DMS114 treated with DMSO at 0.1 percent for 48 hours (cell line): ENCODE data around the gene NTN1.

Experiments
- DNase-seq: peaks from one replicate; lab custom pipeline; 2025; ENCODE audit not compliant: unreplicated experiment; lab: John Stamatoyannopoulos, UW

NTN1 gene

GRCh38 chr17:9187828-9188227, 166.5 kb downstream of the NTN1 start:
- DNase-seq, result no peak

DNA sequence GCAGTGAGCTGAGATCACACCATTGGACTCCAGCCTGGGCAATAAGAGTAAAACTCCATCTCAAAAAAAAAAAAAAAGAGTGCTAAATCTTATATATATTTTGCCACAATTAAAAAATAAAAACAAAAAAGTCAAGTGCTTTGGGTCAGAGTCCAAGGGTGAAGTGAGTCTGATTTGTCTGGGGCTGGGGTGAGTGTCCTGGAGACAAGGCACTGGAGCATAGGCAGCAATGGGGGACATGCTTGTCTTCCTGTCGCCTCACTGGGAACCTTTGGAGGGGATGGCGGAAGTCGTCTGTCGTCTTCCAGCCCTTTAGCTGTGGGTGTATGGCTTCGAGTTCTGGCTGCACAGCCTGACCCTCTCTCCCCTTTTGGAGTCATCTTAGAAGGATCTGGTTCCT, 167.1 kb downstream of the NTN1 start:
- no peak for DNase-seq

DNA sequence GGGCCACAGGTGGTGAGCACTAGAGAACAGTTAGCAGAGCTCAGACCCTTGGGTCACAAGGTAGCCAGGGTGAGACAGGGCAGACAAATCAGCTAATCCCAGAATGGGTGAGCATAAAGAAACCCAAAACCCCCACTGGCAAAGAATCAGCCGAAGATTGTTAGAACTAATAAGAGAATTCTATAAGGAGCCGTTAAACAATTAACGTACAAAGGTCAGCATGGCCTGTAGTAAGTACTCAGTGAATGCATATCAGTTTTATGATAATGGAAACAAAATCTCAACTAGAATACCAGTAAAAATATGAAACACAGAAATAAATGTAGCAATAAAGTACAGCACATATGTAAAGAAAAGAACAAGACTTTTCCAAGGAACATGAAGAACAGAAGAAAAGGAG, 168.6 kb downstream of the NTN1 start:
- DNase-seq, result no peak

DNA sequence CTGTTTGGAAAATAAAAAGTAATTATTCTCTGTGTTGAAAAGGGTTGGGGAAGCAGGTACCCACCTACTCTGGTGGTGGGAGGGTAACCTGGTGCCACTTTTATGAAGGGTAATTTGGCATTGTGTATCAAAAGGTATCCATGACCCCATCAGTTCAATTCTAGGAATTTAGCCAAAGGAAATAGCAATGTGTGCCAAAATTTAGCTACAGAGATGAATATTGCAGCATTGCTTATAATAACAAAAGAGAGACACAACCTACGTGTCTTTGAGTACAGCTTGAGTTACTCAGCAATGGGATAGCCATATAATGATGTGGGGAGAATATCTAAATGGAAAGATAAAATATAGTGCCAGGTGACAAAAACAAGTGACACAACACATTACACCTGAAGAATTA, 170.7 kb downstream of the NTN1 start:
- DNase-seq, result no peak

- DNase-seq, result no peak
Observed at GRCh38 chr17:9195411-9195810, 174.1 kb downstream of the NTN1 start.

- DNase-seq, result no peak
Observed at GRCh38 chr17:9195961-9196670, 174.8 kb downstream of the NTN1 start.

- DNase-seq, result no peak
Observed at GRCh38 chr17:9199571-9200551, 178.6 kb downstream of the NTN1 start.

DNA sequence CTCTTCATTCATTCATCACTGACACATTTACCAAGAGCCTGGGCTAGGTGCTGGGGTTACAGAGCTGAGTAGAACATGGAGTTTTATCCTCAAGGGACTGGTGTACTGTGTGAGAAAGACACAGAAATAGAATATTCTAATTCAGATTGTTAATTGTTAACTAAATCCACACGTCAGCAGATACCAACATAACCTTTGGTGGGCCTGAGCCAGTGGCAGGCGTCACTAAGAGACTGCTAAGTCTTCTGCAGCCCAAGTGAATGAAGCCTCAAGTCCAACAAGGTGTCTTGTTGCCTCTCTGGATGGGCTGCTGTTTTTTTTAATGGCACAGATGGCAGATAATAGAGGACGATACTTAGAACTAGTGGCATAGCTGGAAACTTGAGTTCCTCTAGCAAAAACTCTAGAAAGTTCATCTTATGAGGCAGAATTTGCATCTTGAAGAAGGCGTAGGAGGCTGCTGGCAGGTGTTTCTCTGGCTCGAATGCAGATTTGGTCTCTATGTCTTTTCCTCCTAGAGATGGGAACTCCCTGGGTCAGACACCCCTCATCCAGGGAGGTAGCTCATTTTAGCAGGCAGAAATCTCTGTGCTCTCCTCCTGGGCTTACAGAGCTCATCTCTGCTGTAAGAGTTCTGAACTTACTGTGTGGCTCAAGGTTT, 179.5 kb downstream of the NTN1 start:
- DNase-seq, result no peak

DNA sequence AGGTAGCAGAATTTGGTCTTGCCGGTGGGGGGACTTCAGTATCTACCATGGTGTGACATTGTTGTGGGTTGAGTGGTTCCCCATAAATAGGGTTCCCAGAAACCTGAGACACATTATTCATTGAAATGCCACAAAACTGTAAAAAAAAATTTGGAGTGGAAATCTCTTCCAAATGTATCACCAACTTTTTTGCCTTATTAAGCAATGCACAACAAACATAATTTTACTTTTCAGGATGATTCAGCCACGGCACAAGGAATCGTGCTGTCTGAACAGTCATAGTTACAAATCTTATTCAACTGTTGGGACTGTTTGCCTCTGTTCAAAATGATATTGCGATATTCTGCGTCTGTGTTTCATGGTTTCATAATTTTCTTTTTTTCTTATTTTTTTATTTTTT, 181.2 kb downstream of the NTN1 start:
- no peak for DNase-seq

- no peak for DNase-seq
Observed at GRCh38 chr17:9203771-9204425, 182.6 kb downstream of the NTN1 start.

- no peak for DNase-seq
Observed at GRCh38 chr17:9204637-9205329, 183.5 kb downstream of the NTN1 start.

- no peak for DNase-seq
Observed at GRCh38 chr17:9205520-9206409, 184.5 kb downstream of the NTN1 start.

GRCh38 chr17:9206410-9206703, 185.0 kb downstream of the NTN1 start:
- DNase-seq, result no peak

GRCh38 chr17:9206741-9207332, 185.5 kb downstream of the NTN1 start:
- no peak for DNase-seq

DNA sequence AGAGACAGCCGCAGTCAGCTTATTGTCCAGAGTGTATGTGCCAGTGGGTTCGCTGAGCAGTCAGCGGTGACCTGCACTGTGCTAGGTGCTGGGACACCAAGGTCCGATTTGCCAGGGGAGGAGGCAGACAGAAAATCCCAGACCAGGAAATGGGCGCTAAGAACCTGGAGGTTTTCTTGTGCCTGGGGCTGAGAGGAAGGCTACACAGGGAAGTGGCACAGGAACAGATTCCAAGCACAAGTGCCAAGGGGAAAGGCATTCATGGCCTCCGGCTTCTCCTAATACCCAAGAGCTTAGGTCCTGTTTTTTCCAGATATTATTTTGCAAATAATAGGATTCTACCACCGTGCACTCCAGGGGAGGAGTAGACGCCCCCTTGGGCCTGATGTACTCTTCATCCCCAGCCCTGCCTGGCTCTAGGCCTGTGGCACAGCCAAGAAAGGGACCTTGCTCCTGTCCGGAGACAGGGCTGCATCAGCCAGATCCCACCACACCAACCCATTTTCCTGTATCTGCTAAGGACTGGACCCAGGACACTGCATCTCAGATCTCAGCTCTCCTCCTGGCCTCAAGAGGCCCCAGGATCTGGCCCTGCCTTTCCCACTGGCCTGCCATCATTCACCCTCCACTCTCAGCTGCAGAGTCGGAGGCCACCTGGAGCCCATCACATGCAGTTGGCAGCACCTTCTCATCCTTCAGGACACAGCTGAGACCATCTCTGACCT, 187.2 kb downstream of the NTN1 start:
- no peak for DNase-seq

DNA sequence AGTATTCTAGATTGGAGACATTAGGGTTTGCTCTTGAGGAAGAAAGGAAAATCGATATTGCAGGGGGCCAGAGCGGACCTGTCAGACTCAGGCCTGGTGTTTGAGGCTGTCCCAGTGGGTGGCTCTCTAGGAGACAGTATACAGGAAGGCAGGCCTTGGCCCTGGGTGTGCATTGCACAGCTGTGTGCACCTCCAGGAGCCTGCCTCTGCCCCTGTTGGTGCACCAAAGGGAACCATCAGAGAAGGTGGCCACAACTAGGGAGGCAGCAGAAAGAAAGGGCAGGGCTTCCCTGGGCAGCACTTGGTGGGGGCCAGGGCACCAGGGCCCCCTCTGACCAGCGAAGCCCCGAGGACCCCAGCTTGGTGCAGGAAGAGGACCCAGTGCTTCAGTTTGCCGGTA, 188.0 kb downstream of the NTN1 start:
- no peak for DNase-seq

- no peak for DNase-seq
Observed at GRCh38 chr17:9209781-9210370, 188.6 kb downstream of the NTN1 start.

DNA sequence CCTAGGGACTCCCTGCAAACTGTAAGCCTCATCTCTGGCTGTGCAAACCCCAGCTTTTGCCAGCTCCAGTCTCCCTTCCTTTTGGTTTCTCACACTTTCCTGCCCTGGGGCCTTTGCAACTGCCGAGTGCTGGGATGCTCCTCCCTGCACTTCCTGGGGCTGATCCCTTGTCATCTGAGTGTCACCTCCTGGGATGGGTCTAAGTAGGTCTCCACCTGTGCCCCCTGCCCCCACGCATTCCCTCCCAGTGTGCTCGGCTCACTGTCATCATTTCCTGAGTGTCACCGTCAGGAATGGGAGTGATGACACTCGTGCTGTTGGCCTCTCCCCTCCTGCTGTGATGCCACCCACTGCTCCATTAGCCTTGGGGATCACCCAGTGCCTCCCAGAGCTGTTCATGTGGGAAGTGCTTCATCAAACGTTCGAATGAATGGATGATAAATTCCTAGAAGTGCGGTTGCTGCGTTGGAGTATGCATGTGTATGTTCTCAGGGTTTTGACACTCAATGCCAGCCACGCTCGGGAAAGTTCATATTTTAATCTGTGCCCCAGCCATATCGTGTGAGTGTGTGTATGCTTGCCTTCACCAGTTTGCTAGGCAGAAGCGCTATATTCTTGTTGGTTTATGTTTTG, 189.9 kb downstream of the NTN1 start:
- DNase-seq, result no peak
